SK-N-SH (cell line): Measurements from ENCODE around the gene SDC3. TPM values are rescaled to one million over a fixed set of nuclear protein-coding genes. Genes with fewer than 3 reads are reported as not detected.
A peak's percentile ranks its signal among the peaks of the same experiment; 100 is the strongest.

Experiments
- CTCF ChIA-PET: fragments of 300-600, 350-600 bp; formaldehyde crosslinking; extraction: SDS; loops from one replicate; lab custom pipeline; 2021; lab: Yijun Ruan, JAX
- POLR2A ChIA-PET: fragments of 350-600 bp; sonication (Branson Sonifier 250); formaldehyde crosslinking; extraction: SDS; loops from one replicate; lab custom pipeline; 2020; ENCODE audit warnings: antibody characterized with exemption, inconsistent platforms; lab: Yijun Ruan, JAX
- DNase-seq: peaks from one replicate; pipeline ENCODE4 v3.0.0; 2012
- H2AFZ ChIP-seq: fragments of 200-600 bp; sonication (generic); 2 replicates; pipeline ENCODE4 v1.8.1; 2016; ENCODE audit warnings: antibody characterized with exemption, mild to moderate bottlenecking, low read depth
- H3F3A ChIP-seq: fragments of 200-600 bp; sonication (generic); replicated peaks from 2 replicates; pipeline ENCODE3; 2016; ENCODE audit warnings: antibody characterized with exemption, mild to moderate bottlenecking; ENCODE audit not compliant: insufficient read depth
- H3K27ac ChIP-seq, 2 experiments: fragments of 200-500 bp in 1 of 2; fragments of 200-600 bp in 1 of 2; sonication (Bioruptor generic) in 1 of 2; sonication (generic), shearing (Covaris generic) in 1 of 2; 2 replicates each; pipeline versions ENCODE4 v1.5.1 to v1.6.1; 2014 to 2016; ENCODE audit warnings: low read depth in 2 of 2, inconsistent platforms in 1 of 2, low read length in 1 of 2, mild to moderate bottlenecking in 1 of 2, mixed read lengths in 1 of 2
- H3K27me3 ChIP-seq: fragments of 200-600 bp; sonication (generic), shearing (Covaris generic); 2 replicates; pipeline ENCODE4 v1.6.1; 2016; ENCODE audit warnings: mixed run types; ENCODE audit not compliant: insufficient read depth
- H3K36me3 ChIP-seq, 2 experiments: fragments of 200-500 bp in 1 of 2; fragments of 200-600 bp in 1 of 2; sonication (Bioruptor generic) in 1 of 2; sonication (generic) in 1 of 2; replicated peaks in 1 of 2; 2 replicates each; pipeline versions ENCODE3 to v1.5.1; 2014 to 2016; ENCODE audit warnings: low read length in 1 of 2, mild to moderate bottlenecking in 1 of 2; ENCODE audit not compliant: insufficient read depth in 2 of 2, control insufficient read depth in 1 of 2
- H3K4me1 ChIP-seq, 2 experiments: fragments of 200-500 bp in 1 of 2; fragments of 200-600 bp in 1 of 2; sonication (Bioruptor generic) in 1 of 2; sonication (generic), shearing (Covaris generic) in 1 of 2; 2 replicates each; pipeline versions ENCODE4 v1.5.1 to v1.6.1; 2014 to 2016; ENCODE audit warnings: low read depth in 1 of 2, low read length in 1 of 2, mixed run types in 1 of 2; ENCODE audit not compliant: insufficient read depth in 2 of 2, control insufficient read depth in 1 of 2
- H3K4me2 ChIP-seq: fragments of 200-600 bp; sonication (generic), shearing (Covaris generic); 2 replicates; pipeline ENCODE4 v1.6.1; 2017; ENCODE audit warnings: mixed run types
- H3K4me3 ChIP-seq, 2 experiments: fragments of 200-500 bp in 1 of 2; fragments of 200-600 bp in 1 of 2; sonication (Bioruptor generic) in 1 of 2; sonication (generic), shearing (Covaris generic) in 1 of 2; 2 replicates each; pipeline versions ENCODE4 v1.5.1 to v1.8.1; 2014 to 2016; ENCODE audit warnings: low read depth in 2 of 2, inconsistent platforms in 1 of 2, low read length in 1 of 2, mild to moderate bottlenecking in 1 of 2, mixed read lengths in 1 of 2, moderate library complexity in 1 of 2
- H3K79me2 ChIP-seq: fragments of 200-600 bp; sonication (generic); 2 replicates; pipeline ENCODE4 v1.8.1; 2017; ENCODE audit warnings: mild to moderate bottlenecking; ENCODE audit not compliant: insufficient read depth
- H3K9ac ChIP-seq: fragments of 200-600 bp; sonication (generic); 2 replicates; pipeline ENCODE4 v1.6.1; 2017; ENCODE audit warnings: mixed run types
- H3K9me2 ChIP-seq: fragments of 200-600 bp; sonication (generic); 2 replicates; pipeline ENCODE4 v1.6.1; 2017; ENCODE audit warnings: mixed run types
- H3K9me3 ChIP-seq: fragments of 200-600 bp; sonication (generic); 2 replicates; pipeline ENCODE4 v1.6.1; 2017; ENCODE audit warnings: mixed run types, mild to moderate bottlenecking, moderate library complexity
- H4K20me1 ChIP-seq: fragments of 200-600 bp; sonication (generic); 2 replicates; pipeline ENCODE4 v1.6.1; 2017; ENCODE audit warnings: mild to moderate bottlenecking, mixed run types; ENCODE audit not compliant: insufficient read depth
- EZH2phosphoT487 ChIP-seq: fragments of 200-600 bp; sonication (generic); IDR thresholded peaks from 2 replicates; pipeline ENCODE4 v1.6.1; 2017; ENCODE audit warnings: low read depth, mixed run types, mild to moderate bottlenecking, antibody characterized with exemption, moderate library complexity, borderline replicate concordance
- FOSL2 ChIP-seq: IDR thresholded peaks from 2 replicates; pipeline ENCODE4 v1.4.0; 2012; ENCODE audit warnings: low read depth, mild to moderate bottlenecking, moderate library complexity, borderline replicate concordance
- FOXJ3 ChIP-seq: sonication (generic); formaldehyde crosslinking; IDR thresholded peaks from 2 replicates; pipeline ENCODE4 v1.5.1; 2020; ENCODE audit warnings: mild to moderate bottlenecking, missing genetic modification reagents
- GABPA ChIP-seq: IDR thresholded peaks from 2 replicates; pipeline ENCODE4 v1.4.0; 2012; ENCODE audit warnings: low read depth, mild to moderate bottlenecking
- IRF3 ChIP-seq: fragments of 150-350 bp; IDR thresholded peaks from 2 replicates; pipeline ENCODE4 v1.6.1; 2016; ENCODE audit warnings: mild to moderate bottlenecking, low read depth, low read length
- MXI1 ChIP-seq: IDR thresholded peaks from 2 replicates; pipeline ENCODE4 v1.6.1; 2012; ENCODE audit warnings: mild to moderate bottlenecking, low read depth, low read length, improper control_type of control experiment
- NFIC ChIP-seq: IDR thresholded peaks from 2 replicates; pipeline ENCODE4 v1.4.0; 2012; ENCODE audit warnings: borderline replicate concordance
- RAD21 ChIP-seq: IDR thresholded peaks from 2 replicates; pipeline ENCODE4 v1.6.1; 2012; ENCODE audit warnings: mild to moderate bottlenecking, low read length
- RCOR1 ChIP-seq: fragments of 150-350 bp; IDR thresholded peaks from 2 replicates; pipeline ENCODE4 v1.6.1; 2017; ENCODE audit warnings: antibody characterized with exemption, low read length
- RFX5 ChIP-seq: IDR thresholded peaks from 2 replicates; pipeline ENCODE4 v1.6.1; 2012; ENCODE audit warnings: mild to moderate bottlenecking, improper control_type of control experiment, low read length
- SIN3A ChIP-seq: IDR thresholded peaks from 2 replicates; pipeline ENCODE4 v1.6.1; 2012; ENCODE audit warnings: low read depth, mild to moderate bottlenecking, low read length, moderate library complexity, borderline replicate concordance
- SMC3 ChIP-seq: IDR thresholded peaks from 2 replicates; pipeline ENCODE4 v1.6.1; 2012; ENCODE audit warnings: low read depth, low read length, improper control_type of control experiment
- TCF12 ChIP-seq: IDR thresholded peaks from 2 replicates; pipeline ENCODE4 v1.4.0; 2012
- ZBTB33 ChIP-seq: IDR thresholded peaks from 2 replicates; pipeline ENCODE4 v1.4.0; 2012; ENCODE audit warnings: low read depth, borderline replicate concordance
- WGBS: methylation state at CpG from one replicate; pipeline ENCODE4 v1.1.6; 2017; ENCODE audit warnings: low lambda C conversion rate; 5-methylcytosine and 5-hydroxymethylcytosine counted together
- polyA plus RNA-seq, 3 experiments: library from polyadenylated mRNA; depleted of rRNA; stranded (reverse); fragments of >200 nt; gene quantifications; 2 replicates each; pipeline ENCODE4 v1.2.3, GENCODE V29; 2012
- TF ChIP-seq, protein P1 (sequence below): IDR thresholded peaks from 2 replicates; pipeline ENCODE4; 2012
- TF ChIP-seq, protein P2 (sequence below): IDR thresholded peaks from 2 replicates; pipeline ENCODE4 v1.4.0; 2012; ENCODE audit warnings: low read depth, borderline replicate concordance
- TF ChIP-seq, protein P3 (sequence below): IDR thresholded peaks from 2 replicates; pipeline ENCODE4 v1.6.1; 2012; ENCODE audit warnings: mild to moderate bottlenecking, low read depth, low read length, moderate library complexity

Gene SDC3
- polyA plus RNA-seq, 1 of the 3 experiments (the other 2 are of a cell fraction): 18.8 TPM

DNA sequence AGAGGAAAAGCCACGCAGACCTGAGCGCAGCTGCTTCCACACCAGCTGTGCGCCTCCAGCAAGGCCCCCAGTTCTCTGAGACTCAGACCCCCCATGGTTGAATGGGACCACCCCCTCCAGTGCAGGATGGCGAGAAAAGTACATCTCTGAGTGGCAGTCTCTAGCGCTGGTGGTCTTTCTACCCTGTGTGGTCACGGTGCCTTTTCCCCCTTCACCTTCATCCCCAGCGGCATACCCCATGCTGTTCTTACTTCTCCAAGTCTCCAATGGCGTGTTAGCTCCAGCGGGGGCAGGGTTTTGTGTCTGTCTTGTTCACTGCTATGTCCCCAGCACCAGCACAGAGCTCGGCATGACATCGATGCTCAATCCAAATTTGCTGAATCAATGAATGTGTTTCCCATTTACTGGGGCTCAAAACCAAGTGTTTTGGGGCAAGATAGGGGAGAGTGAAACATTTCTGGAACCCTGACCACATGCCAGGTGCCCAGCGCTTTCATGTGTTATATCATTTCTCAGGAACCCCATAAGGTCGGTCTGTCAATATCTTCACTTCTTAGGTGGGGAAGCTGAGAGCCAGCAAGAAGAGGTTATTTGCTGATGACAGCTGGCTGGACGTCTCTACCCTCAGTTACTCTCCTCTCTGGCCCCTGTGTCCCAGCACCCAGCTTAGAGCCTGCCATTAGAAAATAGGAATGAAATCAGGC is 959 bp upstream of the SDC3 start:
- CTCF ChIA-PET: interaction anchor here (2.7 to 47.0 kb wide), 7 partner anchors 21 to 189 kb away, joined by 12 to 1422 read pairs (median 93); no protein-coding TSS in a partner anchor
- WGBS: 94% methylated on average over 10 of the region's 14 CpGs
- H3K27ac ChIP-seq: no peak overlapping the region
- H3K36me3 ChIP-seq: no peaks in the 10 kb centered on the region
- peaks cover 34% of the 10 kb centered on the region for H3K79me2 ChIP-seq
- H3K9ac ChIP-seq: no peak overlapping the region
- H3K4me1 ChIP-seq: peaks cover 4 to 24% of the 10 kb centered on the region in 2 experiments; a peak in 2 of 4 replicates
- H3F3A ChIP-seq: no peaks in the 10 kb centered on the region
- no peaks in the 10 kb centered on the region for H3K9me3 ChIP-seq
- DNase-seq: no peak
- POLR2A ChIA-PET: interaction anchor here (0.6 kb wide), 1 partner anchor 85 kb away, joined by 3 read pairs; no protein-coding TSS in a partner anchor
- H3K27me3 ChIP-seq: no peaks in the 10 kb centered on the region
- no peaks in the 10 kb centered on the region for H3K9me2 ChIP-seq
- H3K4me2 ChIP-seq: peak overlapping the region; percentile 87
- no peak overlapping the region for H2AFZ ChIP-seq
- TF ChIP-seq, protein P1, sequence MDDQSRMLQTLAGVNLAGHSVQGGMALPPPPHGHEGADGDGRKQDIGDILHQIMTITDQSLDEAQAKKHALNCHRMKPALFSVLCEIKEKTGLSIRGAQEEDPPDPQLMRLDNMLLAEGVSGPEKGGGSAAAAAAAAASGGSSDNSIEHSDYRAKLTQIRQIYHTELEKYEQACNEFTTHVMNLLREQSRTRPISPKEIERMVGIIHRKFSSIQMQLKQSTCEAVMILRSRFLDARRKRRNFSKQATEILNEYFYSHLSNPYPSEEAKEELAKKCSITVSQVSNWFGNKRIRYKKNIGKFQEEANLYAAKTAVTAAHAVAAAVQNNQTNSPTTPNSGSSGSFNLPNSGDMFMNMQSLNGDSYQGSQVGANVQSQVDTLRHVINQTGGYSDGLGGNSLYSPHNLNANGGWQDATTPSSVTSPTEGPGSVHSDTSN: no peak
- no peak for TF ChIP-seq RCOR1
- no peak for TF ChIP-seq SMC3
- TF ChIP-seq MXI1: 0 out of 2 replicates have a peak, but pooled peaks have one; percentile 3
- peaks cover 30% of the 10 kb centered on the region for H4K20me1 ChIP-seq
- peak overlapping the region; percentile 59 to 61; a peak in 2 of 4 replicates for H3K4me3 ChIP-seq

DNA sequence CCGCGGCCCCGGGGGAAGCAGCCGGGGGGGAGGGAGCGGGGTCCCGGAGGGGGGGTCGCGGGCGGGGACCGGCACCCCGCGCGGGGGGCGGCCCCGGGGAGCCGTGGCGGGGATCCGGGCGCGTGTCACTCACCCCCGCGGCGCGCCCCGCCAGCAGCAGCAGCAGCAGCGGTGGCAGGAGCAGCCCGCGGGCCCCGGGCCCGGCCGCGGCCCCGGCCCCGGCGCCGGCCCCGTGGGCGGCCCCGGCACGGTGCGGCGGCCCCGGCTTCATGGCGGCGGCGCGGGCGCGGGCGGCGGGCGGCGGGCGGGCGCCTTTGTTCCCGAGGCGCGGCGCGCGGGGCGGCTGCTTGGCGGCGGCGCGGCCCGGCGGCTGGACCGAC is 252 bp downstream of the SDC3 start:
- peaks cover 42% of the 10 kb centered on the region for H4K20me1 ChIP-seq
- no peaks in the 10 kb centered on the region for H3K9me3 ChIP-seq
- H3K9ac ChIP-seq: peak overlapping the region; percentile 73; the same call in 1 of the 2 replicates
- no peak overlapping the region for H2AFZ ChIP-seq
- peaks cover 43% of the 10 kb centered on the region for H3K79me2 ChIP-seq
- H3F3A ChIP-seq: no peaks in the 10 kb centered on the region
- WGBS: no CpG with 5 or more reads among the region's 69 CpGs
- peak overlapping the region; percentile 61 to 75; a peak in 3 of 4 replicates for H3K4me3 ChIP-seq
- H3K36me3 ChIP-seq: no peaks in the 10 kb centered on the region
- no peak overlapping the region for H3K27ac ChIP-seq
- no peaks in the 10 kb centered on the region for H3K9me2 ChIP-seq
- CTCF ChIA-PET: interaction anchor here (47.0 kb wide), 1 partner anchor 98 kb away, joined by 1422 read pairs; no protein-coding TSS in a partner anchor
- POLR2A ChIA-PET: no interaction called here
- DNase-seq: peak; percentile 84
- H3K27me3 ChIP-seq: no peaks in the 10 kb centered on the region
- H3K4me1 ChIP-seq: peaks cover 4 to 24% of the 10 kb centered on the region in 2 experiments; a peak in 2 of 4 replicates
- H3K4me2 ChIP-seq: peak overlapping the region; percentile 91
- TF ChIP-seq FOXJ3 (CRISPR knock-in tag) (no peak), EZH2phosphoT487 (no peak), ZBTB33 (no peak), RFX5 (no peak), FOSL2 (no peak), IRF3 (no peak), TCF12 (no peak), RAD21 (no peak), SMC3 (no peak), NFIC (no peak), GABPA (no peak), SIN3A (no peak)
- TF ChIP-seq, protein P2, sequence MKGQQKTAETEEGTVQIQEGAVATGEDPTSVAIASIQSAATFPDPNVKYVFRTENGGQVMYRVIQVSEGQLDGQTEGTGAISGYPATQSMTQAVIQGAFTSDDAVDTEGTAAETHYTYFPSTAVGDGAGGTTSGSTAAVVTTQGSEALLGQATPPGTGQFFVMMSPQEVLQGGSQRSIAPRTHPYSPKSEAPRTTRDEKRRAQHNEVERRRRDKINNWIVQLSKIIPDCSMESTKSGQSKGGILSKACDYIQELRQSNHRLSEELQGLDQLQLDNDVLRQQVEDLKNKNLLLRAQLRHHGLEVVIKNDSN: no peak
- TF ChIP-seq, protein P3, sequence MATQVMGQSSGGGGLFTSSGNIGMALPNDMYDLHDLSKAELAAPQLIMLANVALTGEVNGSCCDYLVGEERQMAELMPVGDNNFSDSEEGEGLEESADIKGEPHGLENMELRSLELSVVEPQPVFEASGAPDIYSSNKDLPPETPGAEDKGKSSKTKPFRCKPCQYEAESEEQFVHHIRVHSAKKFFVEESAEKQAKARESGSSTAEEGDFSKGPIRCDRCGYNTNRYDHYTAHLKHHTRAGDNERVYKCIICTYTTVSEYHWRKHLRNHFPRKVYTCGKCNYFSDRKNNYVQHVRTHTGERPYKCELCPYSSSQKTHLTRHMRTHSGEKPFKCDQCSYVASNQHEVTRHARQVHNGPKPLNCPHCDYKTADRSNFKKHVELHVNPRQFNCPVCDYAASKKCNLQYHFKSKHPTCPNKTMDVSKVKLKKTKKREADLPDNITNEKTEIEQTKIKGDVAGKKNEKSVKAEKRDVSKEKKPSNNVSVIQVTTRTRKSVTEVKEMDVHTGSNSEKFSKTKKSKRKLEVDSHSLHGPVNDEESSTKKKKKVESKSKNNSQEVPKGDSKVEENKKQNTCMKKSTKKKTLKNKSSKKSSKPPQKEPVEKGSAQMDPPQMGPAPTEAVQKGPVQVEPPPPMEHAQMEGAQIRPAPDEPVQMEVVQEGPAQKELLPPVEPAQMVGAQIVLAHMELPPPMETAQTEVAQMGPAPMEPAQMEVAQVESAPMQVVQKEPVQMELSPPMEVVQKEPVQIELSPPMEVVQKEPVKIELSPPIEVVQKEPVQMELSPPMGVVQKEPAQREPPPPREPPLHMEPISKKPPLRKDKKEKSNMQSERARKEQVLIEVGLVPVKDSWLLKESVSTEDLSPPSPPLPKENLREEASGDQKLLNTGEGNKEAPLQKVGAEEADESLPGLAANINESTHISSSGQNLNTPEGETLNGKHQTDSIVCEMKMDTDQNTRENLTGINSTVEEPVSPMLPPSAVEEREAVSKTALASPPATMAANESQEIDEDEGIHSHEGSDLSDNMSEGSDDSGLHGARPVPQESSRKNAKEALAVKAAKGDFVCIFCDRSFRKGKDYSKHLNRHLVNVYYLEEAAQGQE: no peak
